ENCODE results near the gene KIF26A.

DNA sequence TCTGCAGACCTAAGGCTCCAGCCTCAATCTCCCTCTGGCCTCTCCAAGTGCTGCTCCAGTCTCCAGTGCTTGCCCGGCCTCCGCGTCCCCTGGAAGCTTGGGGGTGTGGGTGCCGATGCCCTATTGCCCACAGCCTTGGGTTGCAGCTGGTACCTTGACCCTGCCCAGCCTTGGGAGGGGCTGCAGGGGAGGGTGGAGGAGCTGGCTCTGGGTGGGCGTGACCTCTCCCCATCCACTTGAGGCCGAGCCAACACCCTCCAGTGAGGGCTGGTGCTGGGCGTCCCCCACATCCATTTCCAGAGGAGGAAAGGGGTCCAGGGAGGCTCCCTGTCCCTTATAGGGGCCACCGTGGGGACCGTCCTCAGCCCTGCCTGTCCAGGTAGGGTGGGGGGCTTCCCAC, 24.1 kb downstream of the KIF26A start:
- TF ChIP-seq, protein P1, sequence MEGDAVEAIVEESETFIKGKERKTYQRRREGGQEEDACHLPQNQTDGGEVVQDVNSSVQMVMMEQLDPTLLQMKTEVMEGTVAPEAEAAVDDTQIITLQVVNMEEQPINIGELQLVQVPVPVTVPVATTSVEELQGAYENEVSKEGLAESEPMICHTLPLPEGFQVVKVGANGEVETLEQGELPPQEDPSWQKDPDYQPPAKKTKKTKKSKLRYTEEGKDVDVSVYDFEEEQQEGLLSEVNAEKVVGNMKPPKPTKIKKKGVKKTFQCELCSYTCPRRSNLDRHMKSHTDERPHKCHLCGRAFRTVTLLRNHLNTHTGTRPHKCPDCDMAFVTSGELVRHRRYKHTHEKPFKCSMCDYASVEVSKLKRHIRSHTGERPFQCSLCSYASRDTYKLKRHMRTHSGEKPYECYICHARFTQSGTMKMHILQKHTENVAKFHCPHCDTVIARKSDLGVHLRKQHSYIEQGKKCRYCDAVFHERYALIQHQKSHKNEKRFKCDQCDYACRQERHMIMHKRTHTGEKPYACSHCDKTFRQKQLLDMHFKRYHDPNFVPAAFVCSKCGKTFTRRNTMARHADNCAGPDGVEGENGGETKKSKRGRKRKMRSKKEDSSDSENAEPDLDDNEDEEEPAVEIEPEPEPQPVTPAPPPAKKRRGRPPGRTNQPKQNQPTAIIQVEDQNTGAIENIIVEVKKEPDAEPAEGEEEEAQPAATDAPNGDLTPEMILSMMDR (IDR thresholded peaks at IDR 0.05; ENCODE audit: low read depth, low read length): no peak
- TF ChIP-seq POLR2A (IDR thresholded peaks at IDR 0.05; ENCODE audit: extremely low read depth, insufficient read length): no peak
- TF ChIP-seq, protein P2, sequence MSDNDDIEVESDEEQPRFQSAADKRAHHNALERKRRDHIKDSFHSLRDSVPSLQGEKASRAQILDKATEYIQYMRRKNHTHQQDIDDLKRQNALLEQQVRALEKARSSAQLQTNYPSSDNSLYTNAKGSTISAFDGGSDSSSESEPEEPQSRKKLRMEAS (IDR thresholded peaks at IDR 0.05; ENCODE audit: low read depth, low read length): no peak
